ENCODE results near the gene GXYLT1. TPM values are rescaled to one million over a fixed set of nuclear protein-coding genes. Genes with fewer than 3 reads are reported as not detected.
A peak's percentile ranks its signal among the peaks of the same experiment; 100 is the strongest.

Gene GXYLT1
- total RNA-seq, 4 donors from 2014 or later: 3.6 to 17.5 (median 8.7) TPM

DNA sequence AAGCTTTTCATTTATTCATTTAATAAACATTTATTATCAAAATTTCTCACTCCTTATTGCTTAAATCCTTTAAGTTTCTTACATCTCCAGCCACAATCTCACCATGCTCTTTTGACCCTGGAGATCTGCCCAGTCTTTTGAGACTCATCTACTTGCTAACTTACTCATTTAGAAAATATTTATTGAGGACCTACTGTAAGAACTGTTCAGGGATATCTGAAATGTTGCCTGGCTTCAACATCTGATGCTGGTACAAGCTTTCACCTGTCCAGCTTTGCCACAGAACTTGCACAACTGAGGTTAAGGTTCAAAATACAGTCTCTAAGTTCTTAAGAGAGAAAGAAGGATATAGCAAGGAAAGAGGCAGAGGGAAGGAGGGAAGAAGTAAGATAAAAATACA is 17.5 kb upstream of the GXYLT1 start:
- no peak for DNase-seq
- H3K27me3 ChIP-seq: no peaks in the 10 kb centered on the region
- intact Hi-C loops (cut with DNase I; ENCODE audit: low total_unique reads): no loop called here
- TF ChIP-seq EP300 (IDR thresholded peaks at IDR 0.05; ENCODE audit: low read depth) (no peak), POLR2AphosphoS5 (IDR thresholded peaks at IDR 0.05) (no peak), POLR2A (IDR thresholded peaks at IDR 0.05) (no peak)
- TF ChIP-seq, protein P1, sequence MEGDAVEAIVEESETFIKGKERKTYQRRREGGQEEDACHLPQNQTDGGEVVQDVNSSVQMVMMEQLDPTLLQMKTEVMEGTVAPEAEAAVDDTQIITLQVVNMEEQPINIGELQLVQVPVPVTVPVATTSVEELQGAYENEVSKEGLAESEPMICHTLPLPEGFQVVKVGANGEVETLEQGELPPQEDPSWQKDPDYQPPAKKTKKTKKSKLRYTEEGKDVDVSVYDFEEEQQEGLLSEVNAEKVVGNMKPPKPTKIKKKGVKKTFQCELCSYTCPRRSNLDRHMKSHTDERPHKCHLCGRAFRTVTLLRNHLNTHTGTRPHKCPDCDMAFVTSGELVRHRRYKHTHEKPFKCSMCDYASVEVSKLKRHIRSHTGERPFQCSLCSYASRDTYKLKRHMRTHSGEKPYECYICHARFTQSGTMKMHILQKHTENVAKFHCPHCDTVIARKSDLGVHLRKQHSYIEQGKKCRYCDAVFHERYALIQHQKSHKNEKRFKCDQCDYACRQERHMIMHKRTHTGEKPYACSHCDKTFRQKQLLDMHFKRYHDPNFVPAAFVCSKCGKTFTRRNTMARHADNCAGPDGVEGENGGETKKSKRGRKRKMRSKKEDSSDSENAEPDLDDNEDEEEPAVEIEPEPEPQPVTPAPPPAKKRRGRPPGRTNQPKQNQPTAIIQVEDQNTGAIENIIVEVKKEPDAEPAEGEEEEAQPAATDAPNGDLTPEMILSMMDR (IDR thresholded peaks at IDR 0.05): no peak
- no peak overlapping the region for H3K4me3 ChIP-seq
- H3K36me3 ChIP-seq: peaks cover 0 to 19% (median under 1%) of the 10 kb centered on the region in 4 donors
- no peak overlapping the region for H3K27ac ChIP-seq
- H3K4me1 ChIP-seq: peaks cover 0 to 11% (median 2%) of the 10 kb centered on the region in 4 donors
- no peaks in the 10 kb centered on the region for H3K9me3 ChIP-seq
- in situ Hi-C loops (cut with MboI; ENCODE audit: low pct_ligation_motif_present in 1 of 4, low pct_unique_long_range_greater_than_20kb in 1 of 4, low sequenced_read_pairs in 3 of 4): no loop called here

DNA sequence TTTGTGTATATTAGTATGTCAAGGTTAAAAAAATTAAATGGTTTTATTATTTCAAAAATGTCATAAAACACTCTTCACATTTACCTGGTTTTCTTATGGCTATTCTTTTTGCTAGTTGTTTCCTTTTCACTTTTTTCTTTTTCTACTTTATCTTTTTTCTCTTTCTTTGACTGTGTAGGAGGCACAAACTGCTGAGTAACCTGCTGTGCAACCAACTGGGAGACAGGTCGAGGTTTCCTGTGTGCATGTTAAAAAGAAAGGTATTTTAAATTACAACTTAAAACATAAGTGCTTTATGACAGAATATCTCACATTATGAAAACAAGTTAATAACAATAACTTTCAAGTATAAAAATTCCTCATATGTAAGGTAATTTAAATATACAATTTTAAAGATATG is 16.9 kb upstream of the GXYLT1 start:
- no peaks in the 10 kb centered on the region for H3K9me3 ChIP-seq
- peaks cover 0 to 11% (median 2%) of the 10 kb centered on the region in 4 donors for H3K4me1 ChIP-seq
- no peak overlapping the region for H3K27ac ChIP-seq
- WGBS, 2 donors (ENCODE audit: low coverage in 1 of 2): 77 to 78% methylated on average over 1 of the region's 1 CpG
- H3K4me3 ChIP-seq: no peak overlapping the region
- no peaks in the 10 kb centered on the region for H3K27me3 ChIP-seq
- TF ChIP-seq POLR2A (IDR thresholded peaks at IDR 0.05): no peak
- TF ChIP-seq EP300 (IDR thresholded peaks at IDR 0.05; ENCODE audit: low read depth): no peak
- TF ChIP-seq POLR2AphosphoS5 (IDR thresholded peaks at IDR 0.05): no peak
- TF ChIP-seq, protein P1 (IDR thresholded peaks at IDR 0.05): no peak
- no peak for DNase-seq
- intact Hi-C loops (cut with DNase I; ENCODE audit: low total_unique reads) (no loop called here), in situ Hi-C loops (cut with MboI; ENCODE audit: low pct_ligation_motif_present in 1 of 4, low pct_unique_long_range_greater_than_20kb in 1 of 4, low sequenced_read_pairs in 3 of 4) (no loop called here)
- peaks cover 0 to 19% (median under 1%) of the 10 kb centered on the region in 4 donors for H3K36me3 ChIP-seq

DNA sequence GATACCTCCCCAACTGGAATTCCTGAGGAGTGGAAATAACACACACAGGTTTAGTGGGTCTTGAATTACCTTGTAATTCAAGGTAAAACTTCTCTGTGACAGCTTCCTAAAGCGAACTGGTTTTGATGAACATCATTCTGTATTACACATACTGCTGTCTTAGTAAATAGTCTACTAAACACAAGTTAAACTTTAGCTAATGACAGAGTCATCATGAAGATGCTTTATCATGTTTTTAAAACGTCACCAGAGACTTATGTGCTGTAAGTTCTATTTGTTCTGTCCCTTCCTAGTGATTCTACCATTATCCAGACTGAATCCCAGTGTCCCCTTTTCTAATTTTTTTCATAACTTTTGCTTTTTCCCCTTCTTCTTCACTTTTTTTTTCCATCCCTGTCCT is 11.6 kb upstream of the GXYLT1 start:
- H3K4me3 ChIP-seq: no peak overlapping the region
- WGBS, 2 donors (ENCODE audit: low coverage in 1 of 2): 50 to 59% methylated on average over 2 of the region's 2 CpGs
- peaks cover 0 to 14% (median under 1%) of the 10 kb centered on the region in 4 donors for H3K36me3 ChIP-seq
- TF ChIP-seq POLR2AphosphoS5 (IDR thresholded peaks at IDR 0.05): no peak
- no peak for TF ChIP-seq POLR2A (IDR thresholded peaks at IDR 0.05)
- TF ChIP-seq EP300 (IDR thresholded peaks at IDR 0.05; ENCODE audit: low read depth): no peak
- TF ChIP-seq, protein P1 (IDR thresholded peaks at IDR 0.05): no peak
- DNase-seq: no peak
- H3K4me1 ChIP-seq: no peaks in the 10 kb centered on the region
- no peaks in the 10 kb centered on the region for H3K27me3 ChIP-seq
- in situ Hi-C loops (cut with MboI; ENCODE audit: low pct_ligation_motif_present in 1 of 4, low pct_unique_long_range_greater_than_20kb in 1 of 4, low sequenced_read_pairs in 3 of 4) (no loop called here), intact Hi-C loops (cut with DNase I; ENCODE audit: low total_unique reads) (no loop called here)
- H3K27ac ChIP-seq: no peak overlapping the region
- H3K9me3 ChIP-seq: no peaks in the 10 kb centered on the region

DNA sequence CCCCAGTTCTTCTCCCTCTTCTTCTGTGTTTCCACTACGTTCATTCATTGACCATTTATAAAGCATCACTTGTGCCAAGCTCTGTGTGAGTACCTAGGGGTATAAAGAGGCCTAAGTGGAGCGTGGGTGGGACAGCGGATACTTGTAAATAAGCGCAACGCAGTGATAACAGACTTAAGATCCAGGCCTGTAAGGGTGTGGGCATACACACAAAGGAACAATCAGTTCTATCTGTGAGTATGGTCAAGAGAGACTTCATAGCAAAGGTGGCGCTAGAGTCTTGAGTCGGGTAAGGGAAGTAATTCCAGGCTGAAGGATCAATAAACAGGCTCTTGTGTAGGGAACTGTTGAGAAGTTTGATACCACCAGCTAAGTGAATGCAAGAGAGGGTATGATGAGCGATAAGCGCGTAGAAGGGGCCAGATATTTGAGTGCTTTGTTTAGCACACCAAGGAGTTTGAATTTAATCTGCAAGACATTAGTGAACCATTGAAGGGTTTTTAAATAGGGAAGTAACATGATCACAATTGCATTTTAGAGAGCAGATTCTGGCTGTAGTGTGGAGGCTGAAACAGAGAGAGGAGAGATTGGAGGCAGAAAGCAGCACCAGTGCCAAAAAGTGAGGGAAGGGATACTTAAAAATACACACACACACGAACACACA is 1.0 kb upstream of the GXYLT1 start:
- Histone ChIP-seq H3K27me3 (no peaks in the 10 kb centered on the region), H3K9me3 (no peaks in the 10 kb centered on the region), H3K4me3 (peak overlapping the region in 2 of 4 donors; percentile 64 to 80), H3K36me3 (no peaks in the 10 kb centered on the region), H3K4me1 (peaks cover 0 to 27% (median 10%) of the 10 kb centered on the region in 4 donors), H3K27ac (peak overlapping the region in 3 of 4 donors; percentile 89 to 94 (median 90))
- intact Hi-C loops (cut with DNase I; ENCODE audit: low total_unique reads): no loop called here
- in situ Hi-C loops (cut with MboI; ENCODE audit: low pct_ligation_motif_present in 1 of 4, low pct_unique_long_range_greater_than_20kb in 1 of 4, low sequenced_read_pairs in 3 of 4): loop anchor here in 3 of 4 donors (10.0 to 25.0 kb wide), 5 partner anchors 89 to 1192 kb away; partner anchors contain the start of genes YAF2 (in 2 of the 3), PPHLN1 (in 1 of the 3) and ZCRB1 (in 1 of the 3)
- TF ChIP-seq POLR2AphosphoS5 (IDR thresholded peaks at IDR 0.05) (no peak), POLR2A (IDR thresholded peaks at IDR 0.05) (no peak), EP300 (IDR thresholded peaks at IDR 0.05; ENCODE audit: low read depth) (no peak)
- TF ChIP-seq, protein P1 (IDR thresholded peaks at IDR 0.05): no peak
- WGBS, 2 donors (ENCODE audit: low coverage in 1 of 2): 68 to 71% methylated on average over 8 to 11 of the region's 11 CpGs
- peak; percentile 11 for DNase-seq
